Psoas muscle (tissue), 7 donors: ENCODE data around the gene MTCL1. TPM values are rescaled to one million over a fixed set of nuclear protein-coding genes. Genes with fewer than 3 reads are reported as not detected.

Experiments used
- polyA plus RNA-seq, 3 donors: library from polyadenylated mRNA; stranded (reverse); fragments of 200-250 nt; gene quantifications; one replicate each; pipeline ENCODE4 v1.2.3, GENCODE V29; 2013
- total RNA-seq, 4 donors: library from RNA; stranded (reverse); fragmentation: NEBNext Ultra II Directional in 2 of 4; extraction: Animal tissue kit (Norgen Biotek cat#: 25700) in 2 of 4; gene quantifications; one replicate each; pipeline versions ENCODE4 v1.2.1 to v1.2.4, GENCODE V29; 2021 to 2023
- donor health status: healthy with polysubstance abuse.
- donor health status: DM: no; HTN: no; CAD: no; lungs with moderate emphysema.
- donor health status: Bipolar disorder and iron deficiency.
- donor health status: healthy.
- donor health status: DM: no; HTN: no; CAD: no.
- donor health status: DM: no; HTN: no; CAD: no.
- donor health status: DM: yes; HTN: yes; CAD: no.

Gene MTCL1
- total and polyA plus RNA-seq, 7 donors: 1.3 to 5.3 (median 3.0) TPM

Other genes starting within 250 kb of the MTCL1 start
- gene RAB12, start 96.1 kb upstream of the MTCL1 start, total RNA-seq: 100 to 1,000 TPM in 3 of 4 donors, 10 to 100 TPM in 1; 91.4 to 145 (median 115) TPM
- 100 to 1,000 TPM in 2 of 3 donors, 10 to 100 TPM in 1; 49.0 to 239 (median 111) TPM for gene RAB12, start 96.1 kb upstream of the MTCL1 start, polyA plus RNA-seq